Stimulated activated CD4-positive, alpha-beta T cell treated with anti-CD3 and anti-CD28 coated beads, Interleukin-12 subunit alpha, Interleukin-12 subunit beta, amount 100 ng/mL, for 48 hours (primary cell): ENCODE data around the gene RHBDD3.

ENCODE experiments used
- DNase-seq, 3 donors: peaks; one replicate each; pipeline ENCODE4 v3.0.0-alpha.2; 2020; ENCODE audit warnings: low read depth in 2 of 3, low spot score in 1 of 3

The RHBDD3 gene

DNA sequence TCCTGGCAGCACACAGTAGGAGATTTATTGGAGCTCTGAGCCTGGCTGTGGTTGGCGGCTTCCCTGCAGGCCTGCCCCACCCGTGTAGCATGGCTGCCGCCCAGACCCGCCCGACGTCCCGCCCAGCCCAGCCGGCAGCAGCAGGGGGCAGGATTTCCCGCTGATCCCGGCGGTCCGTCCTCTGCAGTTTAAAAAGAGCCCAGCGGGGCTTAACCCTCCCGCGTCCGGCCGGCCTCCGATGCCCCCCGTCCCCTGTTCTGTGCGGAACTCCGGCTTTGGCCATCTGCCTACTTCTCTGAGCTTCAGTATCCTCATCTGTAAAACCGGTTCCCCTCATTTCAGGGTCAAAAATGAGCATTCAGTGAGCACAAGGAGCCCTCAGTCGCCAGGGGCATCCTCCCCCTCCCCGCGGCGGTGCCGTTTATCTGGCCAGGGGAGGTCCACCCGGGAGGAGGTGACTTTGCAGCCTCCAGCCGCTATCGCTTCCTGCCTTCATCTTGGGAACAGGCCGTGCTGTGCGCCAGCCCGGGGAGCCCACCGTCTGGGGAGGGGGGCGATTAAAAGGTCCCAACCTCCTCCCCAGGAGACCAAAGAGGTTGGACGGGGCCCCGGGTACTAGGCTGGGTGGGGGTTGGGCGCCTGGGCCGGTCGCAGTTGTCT, 38.5 kb upstream of the RHBDD3 start, which contains the start of gene GAS2L1:
Gene GAS2L1 (plus strand): TSS at position 476 of the 660 bp plus-strand sequence. CDS start 1,456 bp downstream, outside the sequence.
- DNase-seq: peak; percentile 28 to 56 (median 34)

DNA sequence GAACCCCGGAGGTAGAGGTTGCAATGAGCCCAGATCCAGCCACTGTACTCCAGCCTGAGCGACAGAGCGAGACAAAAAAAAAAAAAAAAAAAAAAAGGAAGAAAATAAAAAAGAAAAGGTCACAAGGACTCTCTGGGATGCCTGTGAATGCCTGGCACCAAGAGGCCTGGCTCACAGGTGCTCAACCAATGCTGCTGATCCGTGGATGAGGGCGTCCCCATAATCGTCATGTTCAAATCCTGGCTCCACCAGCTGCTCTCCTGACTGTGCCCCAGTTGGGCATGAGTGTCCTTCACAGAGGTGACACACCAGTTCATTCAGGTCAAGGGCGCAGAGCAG, 38.0 kb upstream of the RHBDD3 start:
- no peak for DNase-seq

DNA sequence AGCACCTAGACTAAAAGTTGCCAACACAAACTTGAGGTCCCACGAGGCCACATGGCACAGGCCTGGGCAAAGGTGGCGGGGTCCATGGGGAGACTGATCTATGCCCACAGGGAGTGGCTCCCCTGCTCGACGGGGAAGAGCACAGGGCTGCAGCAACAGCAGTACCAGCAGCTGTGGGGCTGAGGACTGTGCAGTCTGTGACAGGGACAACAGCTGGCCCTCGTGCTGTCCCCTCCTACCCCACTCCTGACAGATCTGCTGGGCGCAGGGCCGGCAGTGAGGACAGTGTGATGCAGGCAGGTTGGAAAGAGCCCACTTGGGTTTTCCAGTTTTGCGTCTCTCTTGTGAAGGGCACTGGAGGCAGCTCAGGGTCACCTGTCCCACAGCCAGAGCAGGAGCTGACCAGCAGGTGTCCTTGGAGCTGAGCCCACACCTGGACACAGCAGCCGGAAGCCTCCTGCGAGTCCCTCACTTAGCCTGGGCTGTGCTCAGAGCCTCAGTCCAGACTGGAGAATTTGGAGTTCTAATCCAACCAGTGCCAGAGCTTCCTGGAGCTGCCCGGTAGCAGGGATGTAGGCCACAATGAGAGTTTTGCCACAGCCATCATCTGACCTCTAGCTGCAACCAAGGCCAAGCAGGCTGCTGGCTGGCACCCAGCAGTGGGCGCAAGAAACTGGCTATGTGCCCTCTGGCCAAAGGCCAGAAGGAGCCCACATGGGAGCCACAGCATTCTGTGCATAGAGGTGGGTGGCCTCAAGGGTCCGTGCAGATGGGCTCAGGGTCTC, 35.1 kb upstream of the RHBDD3 start:
- no peak for DNase-seq

DNA sequence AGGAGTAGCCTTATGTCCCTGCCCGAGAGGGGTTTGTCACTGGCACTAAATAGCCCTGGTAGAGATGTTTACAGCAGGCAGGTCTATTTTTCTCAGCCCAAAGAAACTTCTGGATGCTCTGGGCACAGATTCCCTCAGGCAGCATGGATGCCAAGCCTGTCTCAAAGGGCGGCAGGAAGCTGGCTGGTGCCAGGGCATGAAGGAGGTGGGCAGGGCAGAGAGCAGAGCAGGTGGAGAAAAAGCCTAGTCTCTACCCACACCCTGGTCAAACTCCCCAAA, 34.6 kb upstream of the RHBDD3 start:
- no peak for DNase-seq

DNA sequence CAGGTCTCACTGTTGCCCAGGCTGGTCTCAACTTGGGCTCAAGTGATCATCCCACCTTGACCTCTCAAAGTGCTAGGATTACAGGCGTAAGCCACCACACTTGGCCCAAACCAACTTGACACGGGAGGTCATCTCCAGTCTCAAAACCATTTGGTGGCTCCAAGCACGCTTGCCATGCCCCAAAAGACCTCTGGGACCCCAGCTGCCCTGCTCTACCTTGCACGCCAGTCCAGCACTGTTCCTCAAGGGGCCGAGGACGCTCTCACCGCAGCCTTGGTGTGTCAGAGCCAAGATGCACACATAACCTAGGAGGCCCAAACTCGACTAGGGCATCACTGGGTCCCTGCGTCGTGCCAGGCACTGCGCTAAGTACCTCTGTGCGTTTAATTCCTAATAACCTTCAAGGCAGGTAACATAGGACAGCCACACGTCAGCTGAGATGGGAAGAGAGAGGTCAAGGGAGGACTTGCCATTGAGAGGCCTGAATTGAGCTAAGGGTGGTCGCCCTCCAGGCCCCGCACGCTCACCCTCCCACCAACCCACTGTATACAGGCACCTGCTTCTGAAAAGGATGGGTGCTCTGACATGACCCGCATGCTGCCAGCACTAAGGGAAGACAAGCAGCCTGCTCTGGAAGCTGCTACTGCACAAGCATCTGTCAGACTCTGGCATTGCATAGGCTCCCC, 34.1 kb upstream of the RHBDD3 start:
- DNase-seq: no peak

DNA sequence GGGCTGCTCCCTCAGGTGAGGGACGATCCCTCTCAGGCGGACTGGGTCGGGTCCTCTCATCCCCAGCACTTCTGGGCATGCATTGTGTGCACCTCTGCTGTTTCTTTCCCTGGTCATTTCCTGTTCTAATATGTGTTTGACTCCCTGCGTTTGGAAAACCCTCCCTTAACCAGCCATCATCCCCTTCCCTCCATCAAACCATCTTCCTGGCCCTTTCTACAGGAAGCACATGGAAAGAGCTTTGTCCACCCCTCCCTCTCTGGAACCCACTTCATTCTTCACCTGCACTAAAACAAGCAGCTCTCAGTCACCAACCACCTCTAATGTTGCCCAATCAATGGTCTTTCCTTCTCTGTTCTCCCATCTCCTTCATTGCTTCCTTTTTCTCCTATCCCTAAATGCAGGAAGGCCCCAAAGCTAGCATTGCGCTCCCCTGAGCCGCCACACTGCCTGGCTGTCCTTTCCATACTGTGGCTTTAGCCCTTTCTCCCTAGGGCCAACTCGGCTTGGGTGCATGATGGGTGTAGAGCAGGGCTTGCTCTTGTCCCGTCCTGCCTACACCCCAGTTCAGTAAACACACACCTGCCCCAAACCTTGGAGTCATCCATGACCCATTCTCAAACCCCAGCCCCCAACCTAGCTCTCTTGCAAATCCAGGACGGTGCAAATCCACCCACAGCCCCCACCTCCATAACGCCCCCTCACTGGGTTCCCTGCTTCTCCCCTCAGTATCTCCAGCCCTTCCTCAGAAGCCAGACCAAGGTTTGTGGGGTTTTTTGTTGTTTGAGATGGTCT, 33.2 kb upstream of the RHBDD3 start:
- no peak for DNase-seq

DNA sequence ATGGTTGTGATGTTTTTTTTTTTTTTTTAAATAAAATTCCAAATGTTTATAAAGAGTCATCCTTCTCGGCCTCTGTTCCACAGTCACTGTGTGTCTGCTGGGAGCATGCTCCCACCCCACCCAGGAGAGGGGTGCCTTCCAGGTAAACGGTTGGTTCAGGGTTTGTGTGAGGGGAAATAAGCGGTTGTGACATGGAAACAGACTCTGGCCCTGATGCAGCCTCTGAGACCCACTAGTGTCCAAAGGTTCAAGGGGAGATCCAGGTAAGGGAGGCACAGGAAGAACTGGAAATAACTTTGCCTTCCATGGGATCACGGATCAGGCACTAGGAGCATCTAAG, 32.7 kb upstream of the RHBDD3 start:
- DNase-seq: no peak

DNA sequence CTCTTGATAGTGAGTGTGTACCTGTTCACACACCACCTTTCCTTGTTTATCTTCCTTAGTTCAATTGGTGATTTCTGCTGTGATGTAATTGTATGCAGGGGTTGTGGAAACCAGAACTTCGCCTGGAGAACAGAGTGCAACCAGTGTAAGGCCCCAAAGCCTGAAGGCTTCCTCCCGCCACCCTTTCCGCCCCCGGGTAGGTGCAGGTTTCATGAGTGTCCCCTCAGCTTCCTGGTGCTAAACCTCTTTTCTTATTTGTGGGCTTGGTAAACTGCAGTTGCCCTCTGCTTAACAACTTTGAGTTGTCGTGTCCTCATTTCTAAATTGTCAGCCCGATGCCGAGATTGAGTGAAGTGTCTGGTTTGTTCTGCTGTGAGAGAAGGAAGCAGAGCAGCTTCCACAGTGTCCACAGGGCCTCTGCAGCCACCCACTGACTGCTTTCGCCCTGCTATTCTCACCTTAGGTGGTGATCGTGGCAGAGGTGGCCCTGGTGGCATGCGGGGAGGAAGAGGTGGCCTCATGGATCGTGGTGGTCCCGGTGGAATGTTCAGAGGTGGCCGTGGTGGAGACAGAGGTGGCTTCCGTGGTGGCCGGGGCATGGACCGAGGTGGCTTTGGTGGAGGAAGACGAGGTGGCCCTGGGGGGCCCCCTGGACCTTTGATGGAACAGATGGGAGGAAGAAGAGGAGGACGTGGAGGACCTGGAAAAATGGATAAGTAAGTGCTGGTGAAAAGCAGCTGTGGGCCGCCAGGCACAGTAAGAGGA, 31.5 kb upstream of the RHBDD3 start:
- DNase-seq: no peak

DNA sequence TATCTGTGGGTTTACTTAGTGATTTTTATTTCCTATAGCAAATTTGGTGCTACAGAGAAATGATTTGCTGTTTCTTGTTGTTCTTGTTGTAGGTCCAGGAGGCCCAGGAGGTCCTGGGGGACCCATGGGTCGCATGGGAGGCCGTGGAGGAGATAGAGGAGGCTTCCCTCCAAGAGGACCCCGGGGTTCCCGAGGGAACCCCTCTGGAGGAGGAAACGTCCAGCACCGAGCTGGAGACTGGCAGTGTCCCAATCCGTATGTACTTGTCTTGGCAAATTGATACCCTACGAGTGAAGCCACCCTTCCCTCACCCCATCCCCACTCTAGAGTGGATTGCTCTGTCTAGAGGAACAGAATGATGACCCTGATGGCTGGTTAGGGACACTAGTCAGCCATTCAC, 30.9 kb upstream of the RHBDD3 start:
- no peak for DNase-seq

DNA sequence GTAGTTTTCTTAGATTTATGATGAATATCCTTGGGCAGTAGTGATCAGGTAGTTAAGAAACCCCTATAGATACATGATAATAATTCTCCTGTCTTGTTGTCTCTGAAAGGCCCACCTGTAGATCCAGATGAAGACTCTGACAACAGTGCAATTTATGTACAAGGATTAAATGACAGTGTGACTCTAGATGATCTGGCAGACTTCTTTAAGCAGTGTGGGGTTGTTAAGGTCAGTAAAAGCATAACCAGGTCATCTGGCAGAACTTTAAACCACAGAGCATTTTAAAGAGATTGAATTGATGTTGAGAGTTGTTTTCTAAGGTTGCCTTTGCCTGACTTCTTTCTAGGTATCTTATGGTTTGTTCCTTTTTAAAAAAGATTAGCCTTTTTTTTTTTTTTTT, 24.6 kb upstream of the RHBDD3 start:
- no peak for DNase-seq

DNA sequence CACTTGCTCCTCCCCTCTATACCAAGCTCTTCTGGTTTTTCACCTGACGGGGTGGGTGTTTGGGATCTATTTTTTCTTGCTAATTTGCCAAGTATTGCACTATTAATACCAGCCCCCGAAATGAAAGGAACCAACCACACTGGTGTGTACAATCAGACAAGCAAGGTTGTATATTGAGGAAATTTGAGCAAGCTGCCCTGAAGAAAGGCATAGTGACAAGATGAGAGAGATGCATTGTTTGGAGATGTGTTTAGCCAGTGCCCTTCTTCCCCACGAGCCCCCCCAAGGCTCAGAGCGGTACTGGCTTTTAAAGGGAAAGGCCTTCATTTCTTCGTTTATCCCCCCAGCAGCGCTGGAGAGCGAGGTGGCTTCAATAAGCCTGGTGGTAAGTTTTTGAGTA, 23.4 kb upstream of the RHBDD3 start:
- no peak for DNase-seq

DNA sequence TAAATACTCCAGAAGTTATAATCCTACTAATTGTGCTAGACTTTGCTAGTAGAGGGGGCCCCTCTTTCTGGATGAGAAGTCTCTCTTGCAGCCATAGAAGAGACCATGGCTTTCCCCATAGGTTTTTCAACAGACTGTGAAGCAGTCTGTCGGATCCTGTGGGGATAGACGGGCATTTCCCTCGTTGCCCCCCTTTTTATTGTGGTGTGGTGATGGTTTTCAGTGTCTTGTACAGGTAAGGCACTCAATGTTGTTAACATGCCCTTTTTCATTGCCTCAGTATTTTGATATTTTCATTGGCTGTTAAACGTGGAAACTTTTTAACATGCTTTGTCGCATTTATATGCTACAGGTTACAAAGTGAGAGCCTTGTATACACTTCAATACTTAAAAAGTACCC, 22.3 kb upstream of the RHBDD3 start:
- no peak for DNase-seq

DNA sequence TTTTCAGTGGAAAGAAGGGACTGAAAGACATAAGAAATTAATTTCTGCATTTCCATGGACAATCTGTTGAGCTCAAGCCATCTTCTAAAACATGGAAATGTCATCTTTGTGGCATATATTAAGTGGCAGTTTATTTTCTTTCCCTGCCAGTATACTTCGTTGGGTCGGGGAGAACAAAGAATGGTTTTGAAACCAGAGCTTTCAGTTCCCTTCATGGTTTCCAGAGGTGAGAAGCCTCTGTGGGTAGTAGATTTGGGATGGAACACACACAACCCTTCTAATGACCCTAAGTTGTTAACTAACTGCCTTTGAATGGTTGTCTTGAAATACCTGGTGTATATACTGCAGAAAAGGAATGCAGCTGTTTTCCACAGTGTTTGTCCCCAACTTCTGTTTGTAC, 21.1 kb upstream of the RHBDD3 start:
- no peak for DNase-seq

DNA sequence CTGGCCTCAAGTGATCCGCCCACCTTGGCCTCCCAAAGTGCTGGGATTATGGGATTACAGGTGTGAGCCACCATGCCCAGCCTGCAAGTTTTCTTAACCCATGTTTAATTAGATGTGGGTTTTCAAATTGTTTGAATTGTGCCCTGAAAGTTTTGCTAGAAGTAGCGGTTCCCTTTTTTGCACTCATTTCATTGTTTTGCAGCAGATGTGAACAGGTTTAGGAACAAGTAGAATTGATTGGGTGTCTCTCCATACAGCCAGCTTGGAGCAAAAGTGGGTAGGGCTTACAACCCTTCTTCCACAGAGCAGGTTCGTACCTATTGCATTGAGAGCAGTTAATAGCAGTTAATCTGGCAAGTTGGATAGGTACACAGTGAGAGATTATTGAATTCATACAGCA, 16.4 kb upstream of the RHBDD3 start:
- DNase-seq: no peak

DNA sequence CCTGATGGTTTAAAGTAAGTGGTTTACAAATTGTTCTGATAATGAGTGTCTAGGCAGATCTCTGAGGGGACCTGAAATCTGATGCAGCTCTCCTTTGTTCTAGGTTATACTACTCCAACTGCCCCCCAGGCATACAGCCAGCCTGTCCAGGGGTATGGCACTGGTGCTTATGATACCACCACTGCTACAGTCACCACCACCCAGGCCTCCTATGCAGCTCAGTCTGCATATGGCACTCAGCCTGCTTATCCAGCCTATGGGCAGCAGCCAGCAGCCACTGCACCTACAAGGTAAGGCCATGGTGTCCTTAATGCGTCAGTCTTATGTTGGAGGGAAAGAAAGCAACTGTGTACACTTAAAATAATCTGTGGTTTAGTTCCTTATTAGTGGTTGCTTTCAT, 10.1 kb upstream of the RHBDD3 start:
- no peak for DNase-seq

DNA sequence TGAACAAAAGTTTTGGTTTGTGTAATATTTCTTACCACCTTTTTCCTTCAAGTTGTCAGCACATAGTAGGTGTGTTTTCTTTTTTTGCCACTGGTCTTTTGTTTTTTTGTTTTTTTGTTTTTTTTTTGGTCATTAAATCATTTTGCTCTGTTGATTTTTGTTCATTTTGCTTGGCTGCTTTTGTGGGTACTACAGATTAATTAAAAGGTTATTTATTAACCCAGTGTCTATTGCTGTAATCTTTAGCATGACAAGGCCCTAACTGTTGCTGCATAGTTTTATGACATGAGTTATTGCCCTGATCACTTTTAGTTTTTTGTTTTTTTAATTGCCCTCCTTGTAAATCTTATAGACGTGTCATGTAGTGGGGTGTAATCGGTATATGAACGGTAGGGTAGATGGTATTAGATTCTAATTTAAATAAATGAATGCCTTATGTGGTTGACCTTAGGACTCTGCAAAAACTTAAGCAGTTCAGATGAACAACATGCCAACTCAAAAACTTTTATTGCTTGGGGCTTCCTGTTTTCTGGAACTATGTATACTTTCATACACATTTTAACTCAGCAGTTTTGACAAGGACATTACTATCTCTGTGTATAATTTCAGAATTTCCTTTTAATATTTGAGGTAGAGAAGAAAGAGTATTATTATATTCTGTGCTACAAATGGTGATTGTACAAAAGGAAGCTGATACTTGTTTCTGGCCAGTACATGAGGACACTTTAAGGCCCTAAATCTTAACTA, 8.2 kb upstream of the RHBDD3 start:
- DNase-seq: no peak

DNA sequence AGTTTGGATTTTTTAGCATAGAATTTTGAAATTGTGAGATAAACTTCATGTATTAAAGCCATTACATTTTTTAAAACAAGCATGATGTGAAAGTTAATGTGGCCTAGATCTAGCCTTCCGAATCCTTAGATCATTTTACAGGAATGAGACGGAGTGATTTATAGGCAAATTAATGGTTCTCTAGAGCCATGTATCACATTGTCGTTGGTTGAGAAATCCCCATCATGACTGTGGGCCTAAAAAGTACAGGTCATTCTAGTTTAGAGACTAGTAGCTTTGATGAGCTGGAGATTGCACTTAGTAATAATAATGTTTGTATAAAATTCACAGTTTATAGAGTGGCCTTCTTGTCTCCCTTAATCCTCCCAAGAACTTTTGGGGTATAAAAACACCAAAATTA, 7.4 kb upstream of the RHBDD3 start:
- DNase-seq: no peak

DNA sequence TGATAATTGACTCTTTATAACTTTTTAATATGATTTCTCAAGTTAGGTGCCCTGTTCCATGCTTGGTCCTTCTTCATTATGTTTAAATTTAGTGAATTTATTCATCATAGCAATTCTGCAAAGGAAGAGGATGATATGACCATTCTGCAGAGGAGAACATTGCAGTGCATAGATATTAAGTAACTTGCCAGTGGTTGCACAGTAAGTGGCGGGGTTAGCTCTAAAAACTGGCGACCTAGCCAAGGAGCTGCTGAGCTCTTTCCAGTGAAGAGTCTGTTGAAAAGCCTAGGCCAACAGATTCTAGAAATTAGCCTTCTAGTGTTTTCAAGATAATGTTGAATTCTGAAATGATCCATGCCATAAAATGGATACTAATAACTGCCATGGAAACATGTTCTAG, 4.8 kb upstream of the RHBDD3 start:
- DNase-seq: no peak

DNA sequence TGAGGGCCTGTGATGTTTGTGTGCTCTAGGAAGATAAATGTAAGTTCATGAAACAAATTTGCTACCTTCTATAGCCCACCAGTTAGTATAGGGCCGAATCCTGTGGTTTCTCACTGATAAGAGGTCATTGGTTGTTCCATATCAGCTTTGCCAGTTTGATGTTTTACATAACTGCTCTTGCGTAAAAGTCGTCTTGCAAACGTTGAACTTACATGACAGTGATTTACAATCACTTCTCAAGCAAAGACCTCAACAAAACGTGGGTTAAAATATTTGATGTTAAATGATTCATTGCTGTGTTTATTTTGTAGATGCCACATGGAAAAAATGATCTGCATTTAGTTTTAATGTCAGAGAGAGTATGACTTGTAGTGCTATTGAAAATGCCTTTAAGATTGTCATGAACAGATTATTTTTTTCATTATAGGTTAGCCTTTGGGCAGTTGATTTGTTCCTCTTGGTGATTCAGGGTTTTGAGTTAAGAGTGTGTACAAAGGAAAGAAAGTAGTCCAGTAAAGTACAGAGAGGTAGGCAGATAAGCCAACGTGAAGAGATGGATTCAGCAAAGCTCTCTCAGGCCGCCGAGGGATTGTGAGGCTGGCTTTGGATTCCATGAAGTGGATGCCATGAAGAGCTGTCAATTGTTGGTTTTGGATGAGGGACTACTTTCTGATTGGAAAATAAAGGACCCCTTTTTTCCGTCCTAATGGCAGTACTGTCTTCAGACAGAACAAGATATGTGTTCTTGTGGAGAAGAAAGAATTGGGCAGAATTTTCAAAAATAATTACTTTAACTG, 2.9 kb upstream of the RHBDD3 start:
- no peak for DNase-seq
